Suppressor macrophage treated with lipopolysaccharide for 4 hours (primary cell): Measurements from ENCODE around the gene CA11.
"Not testable (repeated sequence)": the region's sequence is repeated elsewhere in the genome, so short reads cannot be mapped to it uniquely, and the experiment has no call there.

Source experiments
- DNase-seq: peaks from one replicate; pipeline ENCODE4 v3.0.0-alpha.2; 2020

Gene CA11

GRCh38 chr19:48639483-48640375 lies 6.3 kb downstream of the CA11 start:
- no peak for DNase-seq

GRCh38 chr19:48638831-48639381 lies 7.1 kb downstream of the CA11 start:
- DNase-seq, result no peak

DNA sequence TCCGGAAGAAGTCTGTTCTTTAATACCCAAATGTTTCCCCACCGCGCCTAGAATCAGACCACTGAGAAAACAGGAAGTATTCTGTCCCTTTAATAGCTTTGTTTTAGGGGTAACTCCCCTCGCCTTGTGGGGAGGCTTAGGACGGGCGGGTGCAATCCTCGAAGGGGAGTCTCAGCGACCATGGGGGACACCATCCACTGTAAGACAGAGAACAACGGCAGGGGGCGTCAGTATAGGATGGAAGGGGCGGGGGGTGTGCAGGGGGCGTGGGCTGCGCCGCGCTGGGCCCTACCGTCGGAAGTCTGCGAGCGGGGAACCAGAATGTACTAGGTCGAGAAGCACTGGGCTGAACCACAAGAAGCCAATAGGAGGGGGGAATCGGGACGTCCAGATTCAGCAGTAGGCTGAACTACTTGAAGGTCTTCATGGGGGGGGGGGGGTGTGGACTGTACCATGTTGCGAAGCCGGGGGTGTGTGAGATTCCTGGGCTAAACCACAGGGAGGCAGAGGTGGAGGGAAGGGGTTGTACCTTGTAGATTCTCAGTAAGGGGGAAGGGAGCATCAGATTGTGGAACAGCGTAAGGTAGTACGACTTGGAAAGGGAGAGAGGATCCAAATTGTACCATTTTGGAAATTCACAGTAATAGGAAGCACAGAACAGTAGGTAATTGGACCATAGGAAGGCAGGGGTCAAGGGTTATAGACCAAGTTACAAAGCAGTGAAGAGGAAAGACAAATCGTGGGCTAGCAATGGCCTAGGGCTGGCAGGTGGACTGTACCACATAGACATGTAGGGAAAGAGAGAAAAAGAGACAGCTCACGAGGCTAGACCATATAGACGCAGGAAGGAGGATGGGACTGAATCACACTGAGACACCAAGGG lies 7.8 kb downstream of the CA11 start:
- DNase-seq, result peak; percentile 87

GRCh38 chr19:48637449-48637947 lies 8.5 kb downstream of the CA11 start:
- peak; percentile 97 for DNase-seq

DNA sequence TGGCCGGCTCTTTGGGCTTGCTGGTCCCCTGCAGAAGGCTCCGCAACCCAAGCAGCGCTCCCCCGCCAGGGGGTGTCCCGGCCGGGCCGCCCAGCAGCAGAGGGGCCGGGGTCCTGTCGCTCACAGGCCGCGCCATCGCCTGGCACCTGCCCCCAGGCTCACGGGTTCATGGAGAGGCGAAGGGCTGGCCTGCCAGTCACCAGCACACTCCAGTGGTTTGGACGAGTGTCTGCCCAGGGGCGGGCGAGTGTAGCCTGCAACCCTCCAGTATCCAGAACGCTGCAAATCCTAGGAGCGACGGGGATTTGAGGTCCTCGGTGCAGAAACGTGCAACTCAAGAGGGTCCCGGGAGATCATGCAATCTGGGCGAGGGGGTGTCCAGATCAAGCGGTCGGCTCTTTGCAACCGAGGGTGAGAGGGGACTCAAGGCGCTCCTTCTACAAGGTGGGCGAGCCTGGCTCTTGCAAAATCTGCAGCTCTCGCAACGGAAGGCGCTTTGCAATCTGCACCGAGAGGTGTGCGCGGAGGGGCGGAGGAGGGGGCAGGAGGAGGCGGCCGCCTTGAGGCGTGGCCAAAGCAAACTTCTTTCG lies 9.0 kb downstream of the CA11 start, which contains the start of gene DBP:
TSS of gene DBP (minus strand) at position 521 of the 590 bp plus-strand sequence. CDS start at position 136, 385 bp downstream.
- no peak for DNase-seq

DNA sequence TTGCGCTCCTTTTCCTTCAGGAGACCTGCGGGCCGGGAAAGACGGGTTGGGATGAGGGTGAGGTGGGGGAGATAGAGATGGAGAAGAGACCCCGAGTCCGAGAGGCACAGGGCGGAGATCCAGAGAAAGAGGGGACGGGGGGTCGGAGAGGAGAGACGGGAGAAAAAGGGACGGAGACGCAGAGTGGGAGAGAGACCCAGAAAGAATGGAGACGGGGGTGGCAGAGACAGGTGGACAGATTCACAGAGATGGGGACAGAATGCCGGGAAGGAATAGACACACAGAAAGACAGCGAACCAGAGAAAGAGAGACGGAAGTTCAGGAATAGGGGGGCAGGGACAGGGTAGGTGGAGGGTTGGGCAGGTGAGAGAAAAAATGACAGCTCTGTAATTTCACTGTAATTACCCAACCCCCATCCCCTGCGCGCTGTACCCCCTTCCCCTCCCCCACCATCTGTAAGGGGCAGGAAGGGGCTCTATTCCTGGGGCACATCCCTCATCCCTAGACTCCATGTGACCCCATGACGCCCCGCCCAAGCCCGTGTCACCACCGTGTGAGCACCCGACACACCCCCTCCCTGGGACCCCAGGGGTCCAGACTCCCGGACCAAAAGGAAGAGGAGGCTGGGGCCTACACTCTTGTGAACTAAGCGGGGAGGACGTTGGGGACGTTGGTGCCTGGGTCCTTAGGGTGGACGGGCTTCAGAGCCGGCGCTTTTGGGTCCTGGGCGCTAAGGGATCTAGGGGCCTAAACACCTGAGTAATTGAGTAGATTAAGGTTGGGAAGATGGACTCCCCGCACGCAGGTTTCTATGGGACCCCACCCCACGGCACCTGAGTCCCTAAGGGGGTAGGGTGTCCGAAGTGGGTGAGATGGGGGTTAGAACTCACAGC lies 9.8 kb downstream of the CA11 start:
- DNase-seq, result no peak

GRCh38 chr19:48635263-48635965 lies 10.6 kb downstream of the CA11 start:
- DNase-seq, result peak; percentile 75

DNA sequence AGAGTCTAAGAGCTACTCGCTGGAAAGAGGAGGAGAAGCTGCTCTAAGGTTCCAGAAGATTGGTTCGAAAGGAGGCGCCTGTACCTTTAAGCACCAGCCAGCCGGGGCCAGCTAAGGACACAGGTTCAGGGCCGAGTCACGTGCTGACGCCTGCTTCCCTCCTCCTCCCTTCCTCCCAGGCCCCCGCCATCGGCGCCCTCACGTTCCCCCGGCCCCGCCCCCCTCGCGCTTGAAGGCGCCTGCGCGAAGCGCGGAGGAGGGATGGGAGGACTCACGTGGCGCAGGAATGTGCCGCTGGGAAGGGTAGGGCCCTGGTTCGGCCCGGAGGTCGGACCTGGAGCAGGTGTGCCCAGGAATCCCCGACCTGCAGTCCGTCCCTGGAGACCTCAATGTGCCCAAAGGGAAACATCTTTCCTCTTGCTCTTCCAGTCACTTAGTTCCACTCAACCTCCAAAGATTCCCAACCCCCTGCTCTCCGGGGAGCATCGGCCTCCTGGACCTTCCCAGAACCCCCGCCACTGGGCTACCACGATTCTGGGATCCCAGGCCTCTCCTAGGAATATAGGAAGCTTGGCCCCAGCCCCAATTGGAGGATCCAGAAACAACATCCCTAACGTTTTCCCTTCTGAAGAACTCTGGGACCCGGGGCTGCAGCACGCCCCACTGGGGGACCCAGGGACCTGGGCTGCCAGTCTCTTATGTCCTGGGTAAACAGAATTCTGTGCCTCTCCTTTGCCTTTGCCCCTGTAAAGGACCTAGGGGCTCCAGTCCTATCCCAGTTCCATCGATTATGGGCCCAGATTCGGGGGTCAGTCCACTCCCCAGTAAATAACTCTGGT lies 11.3 kb downstream of the CA11 start:
- peak; percentile 92 for DNase-seq

DNA sequence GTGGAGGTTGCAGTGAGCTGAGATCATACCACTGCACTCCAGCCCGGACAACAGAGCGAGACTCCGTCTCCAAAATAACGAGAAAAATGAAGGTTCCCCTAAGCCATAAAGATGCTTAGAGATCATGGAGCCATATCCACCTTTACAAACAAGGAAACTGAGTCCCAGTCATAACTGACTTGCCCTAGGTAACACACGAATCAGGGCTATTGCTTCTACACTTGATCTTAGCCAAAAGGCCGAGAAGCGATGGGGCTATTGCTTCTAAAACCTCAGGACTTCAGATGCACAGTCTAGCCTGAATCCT lies 12.0 kb downstream of the CA11 start:
- DNase-seq, result no peak

GRCh38 chr19:48633148-48634035 lies 12.6 kb downstream of the CA11 start:
- no peak for DNase-seq

DNA sequence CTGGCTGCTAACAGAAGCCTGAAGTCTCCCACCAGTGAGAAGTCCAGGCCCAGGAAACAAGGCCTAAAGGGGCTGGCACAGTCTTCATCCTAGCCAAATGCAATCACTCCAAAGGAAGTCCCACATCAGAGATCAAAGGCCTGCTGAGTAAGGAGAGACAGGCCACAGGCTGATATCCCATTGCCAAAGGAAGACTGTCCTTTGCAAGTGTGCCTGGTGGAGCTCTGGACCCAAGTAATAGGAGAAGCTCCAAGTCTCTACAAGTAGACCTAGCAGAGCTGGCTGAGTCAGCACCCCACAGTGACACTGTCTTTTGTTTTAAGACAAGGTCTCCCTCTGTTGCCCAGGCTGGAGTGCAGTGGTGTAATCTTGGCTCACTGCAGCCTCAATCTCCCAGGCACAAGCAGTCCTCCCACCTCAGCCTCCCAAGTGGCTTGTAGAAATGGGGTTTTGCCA lies 13.3 kb downstream of the CA11 start:
- DNase-seq, result peak; percentile 51

DNA sequence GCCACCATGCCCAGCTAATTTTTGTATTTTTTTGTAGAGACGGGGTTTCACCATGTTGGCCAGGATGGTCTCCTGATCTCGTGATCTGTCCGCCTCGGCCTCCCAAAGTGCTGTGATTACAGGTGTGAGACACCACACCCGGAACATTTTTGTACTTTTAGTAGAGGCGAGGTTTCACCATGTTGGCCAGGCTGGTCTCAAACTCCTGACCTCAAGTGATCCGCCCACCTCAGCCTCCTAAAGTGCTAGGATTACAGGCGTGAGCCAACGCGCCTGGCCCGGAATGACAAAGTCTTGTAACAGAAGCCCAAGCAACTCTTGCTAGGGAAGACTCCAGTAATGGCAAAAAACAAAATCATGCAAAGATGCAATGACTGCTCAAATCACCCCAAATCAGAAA lies 13.7 kb downstream of the CA11 start:
- not testable (repeated sequence) for DNase-seq

DNA sequence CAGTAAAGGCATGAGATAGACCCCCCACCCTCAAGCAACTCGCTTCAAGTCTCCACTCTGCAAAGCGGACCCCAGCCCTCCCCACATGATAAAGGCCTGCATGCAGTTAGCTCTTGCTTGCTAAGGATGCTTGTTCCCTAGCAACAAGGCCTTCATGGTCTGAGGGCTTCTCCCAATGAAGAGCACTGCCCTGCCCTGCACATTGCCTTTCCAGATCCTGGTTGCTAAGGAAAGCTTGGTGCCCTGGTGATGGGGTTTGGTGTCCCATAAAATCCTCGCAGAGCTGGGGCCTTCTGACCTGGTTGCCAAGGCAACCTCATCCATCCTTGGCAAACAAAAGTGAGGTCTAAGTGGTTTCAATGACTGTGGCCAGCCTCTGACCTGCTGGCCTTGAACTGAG lies 14.8 kb downstream of the CA11 start:
- DNase-seq, result no peak

DNA sequence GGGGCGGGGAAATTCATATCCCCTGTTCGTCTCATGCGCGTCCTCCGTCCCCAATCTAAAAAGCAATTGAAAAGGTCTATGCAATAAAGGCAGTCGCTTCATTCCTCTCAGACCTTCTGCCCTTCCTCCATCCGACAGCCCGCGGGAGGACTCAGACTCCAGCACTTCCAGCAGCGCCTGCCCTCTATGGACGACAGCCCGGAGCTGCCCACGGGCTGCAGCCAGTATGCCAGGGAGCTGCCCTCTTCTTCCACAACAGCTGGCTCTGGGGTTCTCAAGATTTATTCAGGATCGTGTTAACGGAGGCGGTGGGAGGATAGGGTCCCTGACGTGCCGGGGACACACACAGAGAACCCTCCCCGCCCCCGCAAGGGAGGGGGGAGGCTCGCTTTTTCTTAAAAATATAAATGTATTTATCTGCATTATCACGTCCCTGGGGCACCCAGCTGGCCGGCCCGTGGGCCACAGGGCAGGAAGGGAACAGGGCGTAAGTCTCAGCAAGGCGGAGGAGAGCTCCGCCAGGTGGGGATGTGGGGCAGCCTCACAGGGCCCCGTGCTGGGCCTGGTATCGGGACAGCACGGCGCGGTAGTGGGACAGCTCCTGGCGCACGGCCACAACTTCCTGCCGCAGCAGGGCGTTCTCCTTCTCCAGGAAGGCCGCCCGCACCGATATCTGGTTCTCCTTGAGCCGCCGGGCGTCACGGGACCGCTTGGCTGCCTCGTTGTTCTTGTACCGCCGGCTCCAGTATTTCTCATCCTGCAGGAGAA lies 15.5 kb downstream of the CA11 start:
- no peak for DNase-seq

- no peak for DNase-seq
These were observed 16.2 kb downstream of the CA11 start for GRCh38 chr19:48629599-48630295.

DNA sequence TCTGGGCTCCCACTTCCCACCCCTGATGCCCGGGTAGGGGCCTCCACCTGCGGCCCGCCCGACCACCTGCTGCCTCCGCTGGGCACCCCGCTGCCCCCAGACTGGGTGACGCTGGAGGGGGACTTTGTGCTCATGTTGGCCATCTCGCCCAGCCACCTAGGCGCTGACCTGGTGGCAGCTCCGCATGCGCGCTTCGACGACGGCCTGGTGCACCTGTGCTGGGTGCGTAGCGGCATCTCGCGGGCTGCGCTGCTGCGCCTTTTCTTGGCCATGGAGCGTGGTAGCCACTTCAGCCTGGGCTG lies 16.7 kb downstream of the CA11 start:
- no peak for DNase-seq

DNA sequence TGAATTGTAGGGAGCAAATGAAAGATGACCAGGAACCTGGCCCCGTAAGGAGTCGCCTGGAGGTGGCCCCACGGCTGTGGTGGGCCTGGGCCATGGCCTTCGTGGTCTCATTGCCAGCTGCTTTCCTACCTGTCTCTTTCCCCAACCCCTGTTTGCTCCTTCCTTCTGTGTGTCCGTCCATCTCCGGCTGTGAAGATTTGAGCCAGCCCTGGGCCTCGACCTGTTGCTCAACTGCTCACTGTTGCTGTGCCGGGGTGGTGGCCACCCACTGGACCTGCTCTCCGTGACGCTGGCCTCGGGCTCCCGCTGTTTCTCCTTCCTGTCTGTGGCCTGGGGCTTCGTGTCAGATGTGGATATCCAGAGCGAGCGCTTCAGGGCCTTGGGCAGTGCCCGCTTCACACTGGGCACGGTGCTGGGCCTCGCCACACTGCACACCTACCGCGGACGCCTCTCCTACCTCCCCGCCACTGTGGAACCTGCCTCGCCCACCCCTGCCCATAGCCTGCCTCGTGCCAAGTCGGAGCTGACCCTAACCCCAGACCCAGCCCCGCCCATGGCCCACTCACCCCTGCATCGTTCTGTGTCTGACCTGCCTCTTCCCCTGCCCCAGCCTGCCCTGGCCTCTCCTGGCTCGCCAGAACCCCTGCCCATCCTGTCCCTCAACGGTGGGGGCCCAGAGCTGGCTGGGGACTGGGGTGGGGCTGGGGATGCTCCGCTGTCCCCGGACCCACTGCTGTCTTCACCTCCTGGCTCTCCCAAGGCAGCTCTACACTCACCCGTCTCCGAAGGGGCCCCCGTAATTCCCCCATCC lies 17.3 kb downstream of the CA11 start:
- no peak for DNase-seq
